ENCODE measurements around the gene NEK2.

DNA sequence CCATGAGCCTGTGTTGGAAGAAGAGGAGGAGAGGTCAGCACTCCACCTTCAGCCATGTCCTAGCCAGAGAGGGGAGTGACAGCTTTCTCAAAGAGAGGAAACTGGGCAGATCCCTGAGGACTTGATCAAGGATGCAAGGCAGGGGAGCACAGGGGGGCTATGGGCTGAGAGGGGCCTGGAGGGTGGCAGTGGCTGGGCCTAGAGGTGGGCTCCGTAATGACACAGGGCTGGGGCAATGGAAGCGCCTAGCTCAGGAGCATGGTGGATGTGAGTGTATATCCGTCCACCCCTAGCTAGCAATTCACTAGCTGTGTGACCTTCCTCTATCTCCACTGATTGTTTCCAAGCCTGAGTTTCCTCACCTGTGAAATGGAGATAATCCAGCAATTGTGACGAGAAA is 32.6 kb downstream of the NEK2 start:
- TF ChIP-seq, protein P1, sequence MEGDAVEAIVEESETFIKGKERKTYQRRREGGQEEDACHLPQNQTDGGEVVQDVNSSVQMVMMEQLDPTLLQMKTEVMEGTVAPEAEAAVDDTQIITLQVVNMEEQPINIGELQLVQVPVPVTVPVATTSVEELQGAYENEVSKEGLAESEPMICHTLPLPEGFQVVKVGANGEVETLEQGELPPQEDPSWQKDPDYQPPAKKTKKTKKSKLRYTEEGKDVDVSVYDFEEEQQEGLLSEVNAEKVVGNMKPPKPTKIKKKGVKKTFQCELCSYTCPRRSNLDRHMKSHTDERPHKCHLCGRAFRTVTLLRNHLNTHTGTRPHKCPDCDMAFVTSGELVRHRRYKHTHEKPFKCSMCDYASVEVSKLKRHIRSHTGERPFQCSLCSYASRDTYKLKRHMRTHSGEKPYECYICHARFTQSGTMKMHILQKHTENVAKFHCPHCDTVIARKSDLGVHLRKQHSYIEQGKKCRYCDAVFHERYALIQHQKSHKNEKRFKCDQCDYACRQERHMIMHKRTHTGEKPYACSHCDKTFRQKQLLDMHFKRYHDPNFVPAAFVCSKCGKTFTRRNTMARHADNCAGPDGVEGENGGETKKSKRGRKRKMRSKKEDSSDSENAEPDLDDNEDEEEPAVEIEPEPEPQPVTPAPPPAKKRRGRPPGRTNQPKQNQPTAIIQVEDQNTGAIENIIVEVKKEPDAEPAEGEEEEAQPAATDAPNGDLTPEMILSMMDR (IDR thresholded peaks at IDR 0.05), result no peak
- TF ChIP-seq POLR2AphosphoS5 (IDR thresholded peaks at IDR 0.05), result no peak
- no peak for TF ChIP-seq POLR2A (IDR thresholded peaks at IDR 0.05)
- no peak for TF ChIP-seq EP300 (IDR thresholded peaks at IDR 0.05)
